Bronchial smooth muscle cell (primary cell): ENCODE data around the gene UBE3C. TPM values are rescaled to one million over a fixed set of nuclear protein-coding genes. Genes with fewer than 3 reads are reported as not detected.

Experiments used
- total RNA-seq: library from RNA; depleted of rRNA; stranded (reverse); fragments of >200 nt; gene quantifications from 2 replicates; pipeline ENCODE4 v1.2.1, GENCODE V29; 2014

Gene UBE3C
- total RNA-seq: 36.0 and 59.7 TPM in 2 replicates

GRCh38 chr7:157138424-157139110 is at the start of gene UBE3C:
TSS of gene UBE3C (plus strand) at chr7:157138926. CDS start at chr7:157139273, 347 bp downstream.

Other genes with a start within 250 kb of the UBE3C start
- 24.8 and 45.1 TPM in 2 replicates for gene LMBR1, start 245.7 kb upstream of the UBE3C start, total RNA-seq
- gene NOM1, start 189.2 kb upstream of the UBE3C start, total RNA-seq: 9.6 and 10.6 TPM in 2 replicates
- not detected in 2 replicates for gene MNX1, start 128.3 kb upstream of the UBE3C start, total RNA-seq
- 55.7 and 68.2 TPM in 2 replicates for gene DNAJB6, start 198.1 kb downstream of the UBE3C start, total RNA-seq